Thyroid gland (tissue), 4 donors: ENCODE measurements around the gene ST6GALNAC6.

Experiments
- POLR2A ChIP-seq, 2 donors: fragments of 450-650 bp; IDR thresholded peaks; one replicate each; pipeline ENCODE4 v1.6.1; 2017; ENCODE audit warnings: antibody characterized with exemption in 2 of 2, mild to moderate bottlenecking in 2 of 2, moderate library complexity in 1 of 2
- TF ChIP-seq, protein P1 (sequence below), 6 experiments: fragments of 200-600 bp in 3 of 6; fragments of 450-650 bp in 3 of 6; sonication (generic) in 3 of 6; IDR thresholded peaks; one replicate each; pipeline ENCODE4 v1.5.1; 2016 to 2019; ENCODE audit warnings: antibody characterized with exemption in 6 of 6, mild to moderate bottlenecking in 2 of 6, inconsistent platforms in 1 of 6, moderate library complexity in 1 of 6

DNA sequence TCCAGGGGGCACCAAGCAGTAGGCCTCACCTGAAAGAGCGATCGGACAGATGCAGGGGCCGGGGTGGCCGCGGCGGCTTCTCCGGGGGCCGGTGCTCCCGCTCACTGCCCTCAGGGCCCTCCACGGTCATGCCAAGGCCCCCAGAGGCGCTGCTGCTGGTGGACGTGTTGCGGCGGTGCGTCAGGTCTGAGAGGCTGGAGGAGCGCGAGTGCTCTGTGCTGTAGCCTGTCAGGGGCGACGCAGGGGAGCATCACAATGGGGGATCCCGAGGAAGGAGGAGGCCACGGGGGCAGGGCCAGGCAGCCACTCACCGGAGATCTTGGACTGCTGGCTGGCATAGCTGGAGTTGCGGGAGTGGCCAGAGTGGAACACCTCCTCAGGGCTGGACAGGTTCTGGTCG lies 45.9 kb upstream of the ST6GALNAC6 start:
- TF ChIP-seq, protein P1, sequence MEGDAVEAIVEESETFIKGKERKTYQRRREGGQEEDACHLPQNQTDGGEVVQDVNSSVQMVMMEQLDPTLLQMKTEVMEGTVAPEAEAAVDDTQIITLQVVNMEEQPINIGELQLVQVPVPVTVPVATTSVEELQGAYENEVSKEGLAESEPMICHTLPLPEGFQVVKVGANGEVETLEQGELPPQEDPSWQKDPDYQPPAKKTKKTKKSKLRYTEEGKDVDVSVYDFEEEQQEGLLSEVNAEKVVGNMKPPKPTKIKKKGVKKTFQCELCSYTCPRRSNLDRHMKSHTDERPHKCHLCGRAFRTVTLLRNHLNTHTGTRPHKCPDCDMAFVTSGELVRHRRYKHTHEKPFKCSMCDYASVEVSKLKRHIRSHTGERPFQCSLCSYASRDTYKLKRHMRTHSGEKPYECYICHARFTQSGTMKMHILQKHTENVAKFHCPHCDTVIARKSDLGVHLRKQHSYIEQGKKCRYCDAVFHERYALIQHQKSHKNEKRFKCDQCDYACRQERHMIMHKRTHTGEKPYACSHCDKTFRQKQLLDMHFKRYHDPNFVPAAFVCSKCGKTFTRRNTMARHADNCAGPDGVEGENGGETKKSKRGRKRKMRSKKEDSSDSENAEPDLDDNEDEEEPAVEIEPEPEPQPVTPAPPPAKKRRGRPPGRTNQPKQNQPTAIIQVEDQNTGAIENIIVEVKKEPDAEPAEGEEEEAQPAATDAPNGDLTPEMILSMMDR (IDR thresholded peaks at IDR 0.05) = no peak
- no peak for TF ChIP-seq POLR2A (IDR thresholded peaks at IDR 0.05)
